ENCODE data around the gene BARHL1.

BARHL1 gene

GRCh38 chr9:132616725-132617124 lies 34.3 kb downstream of the BARHL1 start:
- DNase-seq (ENCODE audit: low read depth): no peak

GRCh38 chr9:132622159-132622558 lies 39.8 kb downstream of the BARHL1 start:
- peak; percentile 8 for DNase-seq (ENCODE audit: low read depth)

- DNase-seq (ENCODE audit: low read depth): no peak
Observed at GRCh38 chr9:132626285-132626684, 43.9 kb downstream of the BARHL1 start.

- DNase-seq (ENCODE audit: low read depth): no peak
Observed at GRCh38 chr9:132627106-132627505, 44.7 kb downstream of the BARHL1 start.

- DNase-seq (ENCODE audit: low read depth): no peak
Observed at GRCh38 chr9:132627594-132627993, 45.2 kb downstream of the BARHL1 start.

- DNase-seq (ENCODE audit: low read depth): no peak
Observed at GRCh38 chr9:132628746-132629145, 46.3 kb downstream of the BARHL1 start.

- no peak for DNase-seq (ENCODE audit: low read depth)
Observed at GRCh38 chr9:132630116-132630515, 47.7 kb downstream of the BARHL1 start.

GRCh38 chr9:132630811-132631210 lies 48.4 kb downstream of the BARHL1 start:
- DNase-seq (ENCODE audit: low read depth): no peak

GRCh38 chr9:132631280-132631679 lies 48.9 kb downstream of the BARHL1 start:
- DNase-seq (ENCODE audit: low read depth): peak; percentile 23

GRCh38 chr9:132631685-132632084 lies 49.3 kb downstream of the BARHL1 start:
- no peak for DNase-seq (ENCODE audit: low read depth)

GRCh38 chr9:132632413-132633129 lies 50.2 kb downstream of the BARHL1 start:
- no peak for DNase-seq (ENCODE audit: low read depth)

- DNase-seq (ENCODE audit: low read depth): no peak
Observed at GRCh38 chr9:132634327-132634726, 51.9 kb downstream of the BARHL1 start.

- DNase-seq (ENCODE audit: low read depth): no peak
Observed at GRCh38 chr9:132637351-132637750, 54.9 kb downstream of the BARHL1 start.

GRCh38 chr9:132637801-132638200 lies 55.4 kb downstream of the BARHL1 start:
- no peak for DNase-seq (ENCODE audit: low read depth)

GRCh38 chr9:132638240-132638639 lies 55.8 kb downstream of the BARHL1 start:
- no peak for DNase-seq (ENCODE audit: low read depth)

GRCh38 chr9:132639322-132639721 lies 56.9 kb downstream of the BARHL1 start:
- DNase-seq (ENCODE audit: low read depth): no peak
